Adipocyte (in vitro differentiated cells): ENCODE data around the gene STK11.

Source experiments
- DNase-seq: peaks from one replicate; pipeline ENCODE4 v3.0.0-alpha.2; 2015; ENCODE audit warnings: low read depth
- H3K27me3 ChIP-seq: replicated peaks from 2 replicates; pipeline ENCODE4 v1.7.0; 2013; ENCODE audit warnings: mild to moderate bottlenecking, low read length, moderate library complexity; ENCODE audit not compliant: control insufficient read depth, insufficient read depth
- H3K36me3 ChIP-seq: 2 replicates; pipeline ENCODE4 v1.7.0; 2013; ENCODE audit warnings: low read length, mild to moderate bottlenecking, moderate library complexity; ENCODE audit not compliant: control insufficient read depth, insufficient read depth, severe bottlenecking
- H3K4me1 ChIP-seq: 2 replicates; pipeline ENCODE4 v1.7.0; 2013; ENCODE audit warnings: mild to moderate bottlenecking, low read length, moderate library complexity; ENCODE audit not compliant: control insufficient read depth, insufficient read depth
- H3K4me3 ChIP-seq: 2 replicates; pipeline ENCODE4 v1.7.0; 2013; ENCODE audit warnings: mild to moderate bottlenecking, low read length, moderate library complexity
- H3K9ac ChIP-seq: 2 replicates; pipeline ENCODE4 v1.7.0; 2013; ENCODE audit warnings: mild to moderate bottlenecking, low read length, moderate library complexity
- H3K9me3 ChIP-seq: 2 replicates; pipeline ENCODE4 v1.7.0; 2013; ENCODE audit warnings: mild to moderate bottlenecking, low read length, moderate library complexity; ENCODE audit not compliant: control insufficient read depth

STK11 gene

GRCh38 chr19:1223018-1223855 lies 17.7 kb downstream of the STK11 start:
- Histone ChIP-seq H3K27me3 (no peaks in the 10 kb centered on the region), H3K4me3 (no peak overlapping the region), H3K9ac (no peak overlapping the region), H3K4me1 (no peaks in the 10 kb centered on the region), H3K36me3 (peaks cover 41% of the 10 kb centered on the region), H3K9me3 (no peaks in the 10 kb centered on the region)
- DNase-seq = no peak

GRCh38 chr19:1224047-1224825 lies 18.7 kb downstream of the STK11 start:
- Histone ChIP-seq H3K9me3 (no peaks in the 10 kb centered on the region), H3K27me3 (no peaks in the 10 kb centered on the region), H3K4me3 (no peak overlapping the region), H3K36me3 (peaks cover 41% of the 10 kb centered on the region), H3K9ac (no peak overlapping the region), H3K4me1 (no peaks in the 10 kb centered on the region)
- no peak for DNase-seq

- H3K36me3 ChIP-seq = peaks cover 41% of the 10 kb centered on the region
- H3K4me1 ChIP-seq = no peaks in the 10 kb centered on the region
- no peaks in the 10 kb centered on the region for H3K9me3 ChIP-seq
- H3K4me3 ChIP-seq = no peak overlapping the region
- no peak for DNase-seq
- H3K27me3 ChIP-seq = no peaks in the 10 kb centered on the region
- H3K9ac ChIP-seq = no peak overlapping the region
Observed at GRCh38 chr19:1224847-1225246, 19.3 kb downstream of the STK11 start.

GRCh38 chr19:1225440-1226226 lies 20.1 kb downstream of the STK11 start:
- DNase-seq = no peak
- Histone ChIP-seq H3K27me3 (no peaks in the 10 kb centered on the region), H3K4me1 (no peaks in the 10 kb centered on the region), H3K9ac (no peak overlapping the region), H3K4me3 (no peak overlapping the region), H3K36me3 (peaks cover 34% of the 10 kb centered on the region), H3K9me3 (no peaks in the 10 kb centered on the region)

GRCh38 chr19:1226227-1226518 lies 20.6 kb downstream of the STK11 start:
- H3K36me3 ChIP-seq = peaks cover 29% of the 10 kb centered on the region
- no peaks in the 10 kb centered on the region for H3K27me3 ChIP-seq
- DNase-seq = no peak
- no peak overlapping the region for H3K4me3 ChIP-seq
- no peaks in the 10 kb centered on the region for H3K9me3 ChIP-seq
- no peaks in the 10 kb centered on the region for H3K4me1 ChIP-seq
- H3K9ac ChIP-seq = no peak overlapping the region

GRCh38 chr19:1226522-1227303 lies 21.1 kb downstream of the STK11 start:
- Histone ChIP-seq H3K9me3 (no peaks in the 10 kb centered on the region), H3K36me3 (peaks cover 28% of the 10 kb centered on the region), H3K4me1 (no peaks in the 10 kb centered on the region), H3K27me3 (no peaks in the 10 kb centered on the region), H3K4me3 (no peak overlapping the region), H3K9ac (no peak overlapping the region)
- DNase-seq = no peak

- H3K27me3 ChIP-seq = no peaks in the 10 kb centered on the region
- no peak overlapping the region for H3K4me3 ChIP-seq
- DNase-seq = no peak
- H3K9me3 ChIP-seq = no peaks in the 10 kb centered on the region
- H3K9ac ChIP-seq = no peak overlapping the region
- peaks cover 3% of the 10 kb centered on the region for H3K4me1 ChIP-seq
- peaks cover 21% of the 10 kb centered on the region for H3K36me3 ChIP-seq
Observed at GRCh38 chr19:1227304-1228054, 21.9 kb downstream of the STK11 start.

GRCh38 chr19:1228161-1228957 lies 22.8 kb downstream of the STK11 start:
- H3K36me3 ChIP-seq = peaks cover 15% of the 10 kb centered on the region
- H3K9ac ChIP-seq = no peak overlapping the region
- no peak for DNase-seq
- H3K9me3 ChIP-seq = no peaks in the 10 kb centered on the region
- peaks cover 12% of the 10 kb centered on the region for H3K4me1 ChIP-seq
- no peak overlapping the region for H3K4me3 ChIP-seq
- H3K27me3 ChIP-seq = no peaks in the 10 kb centered on the region

- peaks cover 13% of the 10 kb centered on the region for H3K4me1 ChIP-seq
- H3K9ac ChIP-seq = no peak overlapping the region
- peaks cover 14% of the 10 kb centered on the region for H3K36me3 ChIP-seq
- no peak for DNase-seq
- H3K27me3 ChIP-seq = no peaks in the 10 kb centered on the region
- H3K9me3 ChIP-seq = no peaks in the 10 kb centered on the region
- H3K4me3 ChIP-seq = no peak overlapping the region
Observed at GRCh38 chr19:1229056-1229923, 23.7 kb downstream of the STK11 start.
